PC-9 (cell line): ENCODE measurements around the gene KLHL30. TPM values are rescaled to one million over a fixed set of nuclear protein-coding genes. Genes with fewer than 3 reads are reported as not detected.

Source experiments
- BruUV-seq: library from RNA; stranded (reverse); fragments of 400-500 nt; replicated peaks from 2 replicates; lab custom pipeline; 2021; lab: Mats Ljungman, UMichigan
- CTCF ChIA-PET: fragments of 300-600 bp; sonication (Branson Sonifier 250); formaldehyde crosslinking; loops from one replicate; lab custom pipeline; 2022; ENCODE audit warnings: antibody characterized with exemption; lab: Charles Lee
- POLR2A ChIA-PET: fragments of 300-600 bp; sonication (Branson Sonifier 250); formaldehyde crosslinking; loops from one replicate; lab custom pipeline; 2022; ENCODE audit warnings: antibody characterized with exemption; ENCODE audit not compliant: unreplicated experiment; lab: Charles Lee
- DNase-seq, 2 experiments: peaks; one replicate each; pipeline versions ENCODE4 v3.0.0 to v3.0.0-alpha.2; 2015 to 2022; ENCODE audit warnings: mixed read lengths in 1 of 2
- H2AFZ ChIP-seq: fragments of 200-600 bp; sonication (generic); 2 replicates; pipeline ENCODE4 v1.8.1; 2017; ENCODE audit warnings: antibody characterized with exemption
- H3F3A ChIP-seq: fragments of 200-600 bp; sonication (generic); 2 replicates; pipeline ENCODE4 v1.8.1; 2017; ENCODE audit warnings: antibody characterized with exemption, mild to moderate bottlenecking, low read depth; ENCODE audit not compliant: insufficient read depth
- H3K27ac ChIP-seq: fragments of 200-600 bp; sonication (generic); 2 replicates; pipeline ENCODE4 v1.6.1; 2016; ENCODE audit warnings: mixed run types
- H3K27me3 ChIP-seq: fragments of 200-600 bp; sonication (generic); 2 replicates; pipeline ENCODE4 v1.6.1; 2016; ENCODE audit warnings: low read depth, mixed run types; ENCODE audit not compliant: insufficient read depth
- H3K36me3 ChIP-seq: fragments of 200-600 bp; sonication (generic); 2 replicates; pipeline ENCODE4 v1.6.1; 2016; ENCODE audit warnings: low read depth, mixed run types
- H3K4me1 ChIP-seq: fragments of 200-600 bp; sonication (generic); replicated peaks from 2 replicates; pipeline ENCODE4 v1.6.1; 2016; ENCODE audit warnings: mixed run types; ENCODE audit not compliant: insufficient read depth
- H3K4me2 ChIP-seq: fragments of 200-600 bp; sonication (generic); 2 replicates; pipeline ENCODE4 v1.6.1; 2017; ENCODE audit warnings: mixed run types
- H3K4me3 ChIP-seq: fragments of 200-600 bp; sonication (generic); 2 replicates; pipeline ENCODE4 v1.6.1; 2016; ENCODE audit warnings: mixed run types
- H3K79me2 ChIP-seq: fragments of 200-600 bp; sonication (generic); 2 replicates; pipeline ENCODE4 v1.6.1; 2017; ENCODE audit warnings: low read depth, mixed run types
- H3K9me2 ChIP-seq: fragments of 200-600 bp; sonication (generic); 2 replicates; pipeline ENCODE4 v1.8.1; 2017; ENCODE audit warnings: mild to moderate bottlenecking; ENCODE audit not compliant: insufficient read depth
- H3K9me3 ChIP-seq: fragments of 200-600 bp; sonication (generic); 2 replicates; pipeline ENCODE4 v1.8.1; 2016; ENCODE audit warnings: low read depth; ENCODE audit not compliant: insufficient read depth
- H4K20me1 ChIP-seq: fragments of 200-600 bp; sonication (generic); 2 replicates; pipeline ENCODE4 v1.8.1; 2017; ENCODE audit not compliant: insufficient read depth
- EZH2 ChIP-seq: fragments of 200-600 bp; sonication (generic); IDR thresholded peaks from 2 replicates; pipeline ENCODE4 v1.8.0; 2017; ENCODE audit warnings: antibody characterized with exemption, low read depth
- intact Hi-C: fragments of 100-400 bp; cut with micrococcal nuclease; formaldehyde crosslinking; loops from one replicate; pipeline ENCODE4 v1.10.0; 2022; ENCODE audit not compliant: unreplicated experiment
- total RNA-seq: library from RNA; stranded (reverse); gene quantifications from 2 replicates; pipeline ENCODE4 v1.2.3, GENCODE V29; 2021
- TF ChIP-seq, protein P1 (sequence below): fragments of 200-600 bp; sonication (generic); conservative IDR thresholded peaks from 2 replicates; pipeline ENCODE4 v1.6.1; 2017; ENCODE audit warnings: mixed run types, antibody characterized with exemption, mild to moderate bottlenecking, moderate library complexity

The KLHL30 gene
- total RNA-seq, 1 experiment from 2014 or later = 1.2 TPM

DNA sequence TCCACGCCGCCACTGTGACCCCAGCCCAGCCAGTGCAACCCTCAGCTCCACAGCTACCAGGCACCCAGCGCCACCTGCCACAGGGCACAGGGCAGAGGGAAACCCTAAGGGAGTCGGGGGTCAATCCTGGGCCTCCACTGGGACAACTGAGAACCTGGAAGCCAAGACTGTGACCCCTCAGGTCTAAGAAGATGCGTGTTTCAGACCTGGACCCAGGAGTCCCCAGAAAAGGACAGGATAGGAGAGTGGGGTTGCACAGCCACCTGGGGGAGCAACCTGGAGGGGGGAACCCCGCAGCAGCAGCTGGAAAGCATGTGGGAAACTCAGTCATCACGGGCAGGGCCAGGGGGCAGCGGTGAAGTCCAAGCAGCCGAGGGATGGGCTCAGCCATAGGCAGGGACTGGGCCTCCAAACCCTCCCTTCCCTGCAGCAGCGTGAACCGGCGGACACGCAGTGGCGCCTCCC is 34.2 kb upstream of the KLHL30 start:
- POLR2A ChIA-PET = no interaction called here
- no peak overlapping the region for H3K4me3 ChIP-seq
- no peak for DNase-seq
- H3K9me3 ChIP-seq = no peaks in the 10 kb centered on the region
- H2AFZ ChIP-seq = no peak overlapping the region
- H3F3A ChIP-seq = peaks cover 2% of the 10 kb centered on the region
- H3K9me2 ChIP-seq = no peaks in the 10 kb centered on the region
- H3K27ac ChIP-seq = no peak overlapping the region
- CTCF ChIA-PET = interaction anchor here (0.6 kb wide), 1 partner anchor 279 kb away, joined by 3 read pairs; no protein-coding TSS in a partner anchor
- H3K4me1 ChIP-seq = 0 out of 2 replicates have a peak, but pooled peaks cover 10% of the 10 kb centered on the region
- no peaks in the 10 kb centered on the region for H3K36me3 ChIP-seq
- H4K20me1 ChIP-seq = no peaks in the 10 kb centered on the region
- TF ChIP-seq, protein P1, sequence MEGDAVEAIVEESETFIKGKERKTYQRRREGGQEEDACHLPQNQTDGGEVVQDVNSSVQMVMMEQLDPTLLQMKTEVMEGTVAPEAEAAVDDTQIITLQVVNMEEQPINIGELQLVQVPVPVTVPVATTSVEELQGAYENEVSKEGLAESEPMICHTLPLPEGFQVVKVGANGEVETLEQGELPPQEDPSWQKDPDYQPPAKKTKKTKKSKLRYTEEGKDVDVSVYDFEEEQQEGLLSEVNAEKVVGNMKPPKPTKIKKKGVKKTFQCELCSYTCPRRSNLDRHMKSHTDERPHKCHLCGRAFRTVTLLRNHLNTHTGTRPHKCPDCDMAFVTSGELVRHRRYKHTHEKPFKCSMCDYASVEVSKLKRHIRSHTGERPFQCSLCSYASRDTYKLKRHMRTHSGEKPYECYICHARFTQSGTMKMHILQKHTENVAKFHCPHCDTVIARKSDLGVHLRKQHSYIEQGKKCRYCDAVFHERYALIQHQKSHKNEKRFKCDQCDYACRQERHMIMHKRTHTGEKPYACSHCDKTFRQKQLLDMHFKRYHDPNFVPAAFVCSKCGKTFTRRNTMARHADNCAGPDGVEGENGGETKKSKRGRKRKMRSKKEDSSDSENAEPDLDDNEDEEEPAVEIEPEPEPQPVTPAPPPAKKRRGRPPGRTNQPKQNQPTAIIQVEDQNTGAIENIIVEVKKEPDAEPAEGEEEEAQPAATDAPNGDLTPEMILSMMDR = no peak
- no peak for TF ChIP-seq EZH2
- no TSS peak for BruUV-seq
- H3K4me2 ChIP-seq = no peak overlapping the region
- intact Hi-C loops = no loop called here
- H3K27me3 ChIP-seq = no peaks in the 10 kb centered on the region
- no peaks in the 10 kb centered on the region for H3K79me2 ChIP-seq

DNA sequence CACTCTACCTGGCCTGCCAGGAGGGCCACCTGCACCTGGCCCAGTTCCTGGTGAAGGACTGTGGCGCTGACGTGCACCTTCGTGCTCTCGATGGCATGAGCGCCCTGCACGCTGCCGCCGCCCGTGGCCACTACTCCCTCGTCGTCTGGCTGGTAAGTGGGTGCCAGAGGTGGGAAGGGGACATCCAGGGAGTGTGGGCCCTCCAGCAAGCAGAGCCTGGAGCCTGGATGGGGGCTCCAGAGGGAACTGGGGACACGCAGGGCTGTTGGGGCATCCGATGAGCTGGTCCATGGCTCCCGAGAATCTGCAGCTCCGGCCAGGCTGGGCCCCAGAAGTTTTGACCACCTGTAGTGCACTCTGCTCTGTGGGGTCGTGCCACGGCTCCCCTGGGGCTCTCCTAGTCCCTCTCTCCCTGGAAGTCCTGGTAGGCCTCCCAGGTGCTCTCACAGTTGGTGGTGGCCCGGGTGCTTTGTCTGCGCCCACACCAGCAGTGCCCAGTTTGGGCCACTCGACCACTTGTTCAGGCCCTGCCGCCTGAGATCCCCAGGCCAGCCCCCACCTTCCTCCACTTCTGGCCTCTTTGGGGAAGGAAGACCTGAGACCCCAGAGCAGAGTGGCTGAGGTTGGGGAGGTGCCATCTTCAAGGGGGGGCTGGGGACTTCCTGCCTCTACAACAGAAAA is 33.6 kb upstream of the KLHL30 start:
- no peak for TF ChIP-seq EZH2
- TF ChIP-seq, protein P1 = no peak
- H3K9me2 ChIP-seq = no peaks in the 10 kb centered on the region
- no peaks in the 10 kb centered on the region for H4K20me1 ChIP-seq
- H3K79me2 ChIP-seq = no peaks in the 10 kb centered on the region
- CTCF ChIA-PET = interaction anchor here (0.6 kb wide), 1 partner anchor 279 kb away, joined by 3 read pairs; no protein-coding TSS in a partner anchor
- intact Hi-C loops = no loop called here
- no peak overlapping the region for H3K4me2 ChIP-seq
- no peak overlapping the region for H3K4me3 ChIP-seq
- BruUV-seq = no TSS peak
- POLR2A ChIA-PET = no interaction called here
- H3K27ac ChIP-seq = no peak overlapping the region
- no peak for DNase-seq
- H3K27me3 ChIP-seq = no peaks in the 10 kb centered on the region
- H3K4me1 ChIP-seq = 0 out of 2 replicates have a peak, but pooled peaks cover 8% of the 10 kb centered on the region
- H2AFZ ChIP-seq = no peak overlapping the region
- no peaks in the 10 kb centered on the region for H3K9me3 ChIP-seq
- no peaks in the 10 kb centered on the region for H3K36me3 ChIP-seq
- peaks cover 3% of the 10 kb centered on the region for H3F3A ChIP-seq

DNA sequence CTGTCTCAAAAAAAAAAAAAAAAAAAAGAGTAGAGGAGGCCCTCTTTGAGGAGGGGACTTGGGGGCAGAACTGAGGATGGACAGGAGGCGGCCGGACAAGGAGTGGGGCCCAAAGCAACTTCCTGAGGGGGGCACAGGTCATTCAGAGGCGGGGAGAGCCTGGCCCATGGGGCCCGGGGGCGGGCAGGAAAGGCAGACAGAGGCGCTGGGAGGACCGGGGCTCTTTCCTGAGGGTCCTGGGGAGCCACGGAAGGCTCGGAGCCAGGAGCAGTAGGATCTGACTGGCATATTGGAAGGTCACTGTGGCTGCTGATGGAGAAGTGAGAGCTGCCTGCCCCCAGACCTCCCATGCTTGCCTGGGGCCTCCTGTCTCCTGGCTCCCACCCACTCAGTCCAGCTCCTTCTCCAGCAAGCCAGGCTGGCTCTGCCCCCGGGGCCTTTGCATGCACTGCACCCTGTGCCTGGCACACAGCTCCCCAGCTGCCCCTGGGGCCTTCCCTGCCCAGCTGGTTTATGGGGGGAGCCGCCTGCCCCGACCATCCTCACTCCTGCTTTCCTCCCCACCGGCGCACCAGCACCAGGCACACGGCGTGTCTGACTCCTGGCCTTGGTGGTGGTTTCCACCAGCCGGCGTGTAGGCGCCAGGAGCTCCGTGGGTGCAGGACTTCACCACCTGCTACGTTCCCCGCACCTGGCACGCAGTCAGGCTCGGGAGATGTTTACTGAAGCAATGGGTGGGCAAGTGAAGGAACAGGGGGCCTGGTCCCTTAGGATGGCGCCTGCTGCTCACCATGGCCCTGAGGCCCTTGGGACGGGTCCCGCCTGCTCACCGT is 32.7 kb upstream of the KLHL30 start:
- CTCF ChIA-PET = no interaction called here
- no TSS peak for BruUV-seq
- no peak overlapping the region for H3K4me2 ChIP-seq

More for the DNA sequence above, 32.7 kb upstream of the KLHL30 start:
- Histone ChIP-seq H3K4me3 (no peak overlapping the region), H4K20me1 (no peaks in the 10 kb centered on the region), H3K36me3 (no peaks in the 10 kb centered on the region), H2AFZ (no peak overlapping the region), H3F3A (peaks cover 3% of the 10 kb centered on the region), H3K4me1 (0 out of 2 replicates have a peak, but pooled peaks cover 8% of the 10 kb centered on the region), H3K27me3 (no peaks in the 10 kb centered on the region), H3K79me2 (no peaks in the 10 kb centered on the region), H3K9me2 (no peaks in the 10 kb centered on the region), H3K9me3 (no peaks in the 10 kb centered on the region), H3K27ac (no peak overlapping the region)
- POLR2A ChIA-PET = no interaction called here
- TF ChIP-seq, protein P1 = no peak
- no peak for TF ChIP-seq EZH2
- intact Hi-C loops = no loop called here
- DNase-seq = no peak
